Measurements from ENCODE around the gene STXBP5L.
"Not testable (repeated sequence)": the region's sequence is repeated elsewhere in the genome, so short reads cannot be mapped to it uniquely, and the experiment has no call there.

DNA sequence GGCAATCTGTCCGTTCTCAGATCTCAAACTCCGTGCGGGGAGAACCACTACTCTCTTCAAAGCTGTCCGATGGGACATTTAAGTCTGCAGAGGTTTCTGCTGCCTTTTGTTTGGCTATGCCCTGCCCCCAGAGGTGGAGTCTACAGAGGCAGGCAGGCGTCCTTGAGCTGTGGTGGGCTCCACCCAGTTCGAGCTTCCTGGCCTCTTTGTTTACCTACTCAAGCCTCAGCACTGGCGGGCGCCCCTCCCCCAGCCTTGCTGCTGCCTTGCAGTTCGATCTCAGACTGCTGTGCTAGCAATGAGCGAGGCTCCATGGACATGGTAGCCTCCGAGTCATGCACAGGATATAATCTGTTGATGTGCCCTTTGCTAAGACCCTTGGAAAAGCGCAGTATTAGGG, 543.7 kb downstream of the STXBP5L start:
- not testable (repeated sequence) for TF ChIP-seq BACH2 (CRISPR knock-in tag; IDR thresholded peaks at IDR 0.05; ENCODE audit: borderline replicate concordance); GLIS3 (CRISPR knock-in tag; IDR thresholded peaks at IDR 0.05); RARB (CRISPR knock-in tag; IDR thresholded peaks at IDR 0.05)
- TF ChIP-seq, protein P1, sequence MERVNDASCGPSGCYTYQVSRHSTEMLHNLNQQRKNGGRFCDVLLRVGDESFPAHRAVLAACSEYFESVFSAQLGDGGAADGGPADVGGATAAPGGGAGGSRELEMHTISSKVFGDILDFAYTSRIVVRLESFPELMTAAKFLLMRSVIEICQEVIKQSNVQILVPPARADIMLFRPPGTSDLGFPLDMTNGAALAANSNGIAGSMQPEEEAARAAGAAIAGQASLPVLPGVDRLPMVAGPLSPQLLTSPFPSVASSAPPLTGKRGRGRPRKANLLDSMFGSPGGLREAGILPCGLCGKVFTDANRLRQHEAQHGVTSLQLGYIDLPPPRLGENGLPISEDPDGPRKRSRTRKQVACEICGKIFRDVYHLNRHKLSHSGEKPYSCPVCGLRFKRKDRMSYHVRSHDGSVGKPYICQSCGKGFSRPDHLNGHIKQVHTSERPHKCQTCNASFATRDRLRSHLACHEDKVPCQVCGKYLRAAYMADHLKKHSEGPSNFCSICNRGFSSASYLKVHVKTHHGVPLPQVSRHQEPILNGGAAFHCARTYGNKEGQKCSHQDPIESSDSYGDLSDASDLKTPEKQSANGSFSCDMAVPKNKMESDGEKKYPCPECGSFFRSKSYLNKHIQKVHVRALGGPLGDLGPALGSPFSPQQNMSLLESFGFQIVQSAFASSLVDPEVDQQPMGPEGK (CRISPR knock-in tag; IDR thresholded peaks at IDR 0.05; ENCODE audit: borderline replicate concordance): not testable (repeated sequence)

All from SK-N-SH treated with all-trans-retinoic acid at 6 μM for 48 hours (cell line).